NCI-H2196 (cell line): ENCODE results near the gene PRKCH.

Experiments
- DNase-seq: peaks from one replicate; lab custom pipeline; 2025; ENCODE audit not compliant: unreplicated experiment; lab: John Stamatoyannopoulos, UW

The PRKCH gene

GRCh38 chr14:61505815-61506809, 184.7 kb downstream of the PRKCH start:
- no peak for DNase-seq

- DNase-seq, result no peak
Observed at GRCh38 chr14:61508526-61508925, 187.1 kb downstream of the PRKCH start.

DNA sequence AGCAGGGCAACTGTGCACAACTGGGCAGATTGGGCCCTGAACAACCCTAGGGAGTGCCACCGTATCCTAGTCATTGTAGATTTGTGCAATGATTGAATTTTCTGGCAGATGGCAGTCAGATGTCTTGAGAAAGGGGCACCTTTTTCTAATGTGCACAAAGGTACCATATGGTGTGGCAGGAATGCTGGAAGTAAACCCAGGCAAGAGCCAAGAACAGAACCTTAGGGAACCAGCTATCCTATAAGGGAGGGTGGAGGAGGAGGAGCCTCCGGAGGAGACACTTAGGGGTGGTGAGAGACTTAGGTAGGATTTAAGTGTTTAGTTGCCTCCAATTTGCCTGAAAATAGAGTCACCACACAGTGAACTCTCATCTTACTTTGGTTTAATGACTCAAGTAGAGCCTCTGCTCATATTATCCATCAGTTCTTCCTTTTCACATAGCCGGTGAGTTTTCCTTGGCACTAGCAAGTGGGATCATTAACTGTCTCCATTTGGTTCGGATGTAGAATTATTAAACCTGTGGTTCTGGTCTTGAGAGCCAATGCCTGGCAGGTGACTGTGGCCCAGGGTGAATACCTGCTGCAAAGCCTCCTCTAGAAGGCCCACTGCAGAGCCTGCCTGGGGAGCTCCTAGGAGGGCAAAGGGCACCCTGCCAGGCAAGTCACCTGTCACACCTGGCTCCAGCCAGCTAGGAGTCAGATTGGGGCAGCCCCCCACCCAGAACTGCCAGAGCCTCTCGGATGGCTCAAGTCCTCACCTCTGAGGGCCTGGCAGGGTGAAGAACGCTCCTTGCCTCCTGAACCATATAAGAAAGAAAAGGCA, 189.6 kb downstream of the PRKCH start:
- DNase-seq, result no peak

GRCh38 chr14:61511558-61511948, 190.2 kb downstream of the PRKCH start:
- DNase-seq, result no peak

DNA sequence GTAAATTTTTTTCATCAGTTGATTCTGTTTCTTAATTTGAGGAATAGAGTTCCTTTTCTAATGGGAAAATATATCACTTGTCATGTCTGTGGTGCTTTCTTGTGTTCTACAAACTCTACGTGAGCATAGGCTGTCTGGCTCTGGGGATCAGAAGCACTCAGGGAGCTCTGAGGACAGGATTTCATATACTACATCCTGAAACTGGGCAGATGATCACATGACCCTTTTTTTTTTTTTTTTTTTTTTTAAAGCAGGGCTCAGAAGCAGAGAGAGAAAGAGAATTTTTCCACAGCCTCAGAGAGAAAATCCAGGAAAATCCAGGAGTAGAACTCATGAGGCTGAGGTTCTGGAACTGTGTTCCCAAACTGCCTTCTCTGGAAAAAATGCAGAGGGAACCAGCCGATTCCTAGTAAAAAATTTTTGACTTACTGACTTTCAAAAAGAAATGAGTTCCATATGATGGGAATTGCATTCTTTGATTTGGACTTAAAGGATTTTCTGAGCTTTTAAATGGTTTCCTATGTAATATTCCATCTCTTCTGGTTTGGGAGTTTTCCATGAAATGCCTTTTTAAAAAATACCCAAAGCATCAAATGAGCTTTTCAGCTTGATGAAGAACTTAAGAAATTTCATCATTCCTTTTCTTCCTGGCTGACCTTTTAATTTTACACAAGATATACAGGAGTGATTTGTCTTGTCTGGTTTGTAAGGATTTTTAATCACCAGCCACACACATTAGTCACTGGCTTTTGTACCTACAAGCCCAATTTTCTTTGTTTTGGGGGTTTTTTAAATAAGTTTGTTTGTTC, 190.9 kb downstream of the PRKCH start:
- no peak for DNase-seq

- DNase-seq, result no peak
Observed at GRCh38 chr14:61513986-61514830, 192.8 kb downstream of the PRKCH start.

DNA sequence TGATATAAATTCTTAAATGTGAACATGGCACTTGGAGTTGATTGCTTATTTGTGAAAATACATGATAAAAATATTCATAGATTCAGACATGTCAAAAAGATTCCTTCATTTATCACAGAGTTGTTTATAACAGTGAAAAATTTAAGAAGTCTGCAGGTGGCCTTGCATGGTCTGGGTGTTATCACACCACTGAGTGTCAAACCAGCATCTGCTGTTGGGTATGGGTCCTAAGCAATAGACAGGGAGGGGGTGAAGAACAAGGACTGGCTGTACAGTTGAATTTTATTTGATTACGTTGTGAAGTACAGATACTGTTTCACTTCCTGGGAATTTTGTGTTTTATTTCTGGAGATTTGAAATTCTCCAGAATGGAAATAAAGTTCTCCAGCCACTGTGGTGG, 193.5 kb downstream of the PRKCH start:
- no peak for DNase-seq

GRCh38 chr14:61515436-61516117, 194.2 kb downstream of the PRKCH start:
- DNase-seq, result no peak

- no peak for DNase-seq
Observed at GRCh38 chr14:61516118-61516743, 194.9 kb downstream of the PRKCH start.

- DNase-seq, result no peak
Observed at GRCh38 chr14:61516964-61517653, 195.7 kb downstream of the PRKCH start.

GRCh38 chr14:61517911-61518384, 196.6 kb downstream of the PRKCH start:
- peak; percentile 54 for DNase-seq

DNA sequence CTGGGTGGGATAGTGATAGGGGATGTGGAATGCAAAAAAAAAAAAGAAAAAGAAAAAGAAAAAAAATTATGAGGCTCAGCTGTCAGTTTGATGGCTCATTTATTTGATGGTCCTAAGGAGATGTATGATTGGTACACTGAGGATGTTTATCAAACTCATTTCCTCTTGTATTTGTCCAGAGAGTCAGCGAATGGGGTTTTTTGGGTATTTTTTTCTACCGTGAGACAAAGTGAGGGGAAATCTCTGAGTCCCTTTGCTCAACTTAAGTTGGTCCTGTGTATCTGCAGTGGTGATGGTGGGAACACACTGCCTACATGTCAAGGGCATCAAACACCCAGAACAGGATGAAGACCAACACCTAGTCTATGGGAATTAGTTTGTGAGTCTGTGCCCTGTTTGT, 197.0 kb downstream of the PRKCH start:
- no peak for DNase-seq

GRCh38 chr14:61519106-61519505, 197.7 kb downstream of the PRKCH start:
- no peak for DNase-seq

GRCh38 chr14:61519735-61520134, 198.4 kb downstream of the PRKCH start:
- no peak for DNase-seq

GRCh38 chr14:61520576-61520975, 199.2 kb downstream of the PRKCH start:
- DNase-seq, result no peak

DNA sequence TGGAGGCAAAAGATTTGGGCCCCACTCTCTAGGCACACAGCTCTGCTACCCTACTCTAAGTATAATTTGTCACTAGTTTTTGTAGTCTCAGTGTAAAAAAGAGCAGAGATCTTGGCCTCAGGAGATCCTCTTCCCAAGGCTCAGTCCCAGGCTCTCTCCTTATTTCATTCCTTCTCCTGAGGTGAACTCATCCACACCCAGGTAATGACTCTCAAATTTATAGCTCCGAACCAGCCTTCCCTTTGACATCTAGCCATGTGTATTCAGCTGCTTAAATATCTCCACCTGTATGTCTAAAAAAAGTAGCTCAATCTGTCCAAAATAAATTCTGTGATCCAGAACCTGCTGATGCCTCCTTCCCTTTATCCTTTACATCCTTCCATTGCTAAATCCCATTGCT, 200.4 kb downstream of the PRKCH start:
- no peak for DNase-seq

GRCh38 chr14:61523751-61524150, 202.4 kb downstream of the PRKCH start:
- DNase-seq, result no peak

DNA sequence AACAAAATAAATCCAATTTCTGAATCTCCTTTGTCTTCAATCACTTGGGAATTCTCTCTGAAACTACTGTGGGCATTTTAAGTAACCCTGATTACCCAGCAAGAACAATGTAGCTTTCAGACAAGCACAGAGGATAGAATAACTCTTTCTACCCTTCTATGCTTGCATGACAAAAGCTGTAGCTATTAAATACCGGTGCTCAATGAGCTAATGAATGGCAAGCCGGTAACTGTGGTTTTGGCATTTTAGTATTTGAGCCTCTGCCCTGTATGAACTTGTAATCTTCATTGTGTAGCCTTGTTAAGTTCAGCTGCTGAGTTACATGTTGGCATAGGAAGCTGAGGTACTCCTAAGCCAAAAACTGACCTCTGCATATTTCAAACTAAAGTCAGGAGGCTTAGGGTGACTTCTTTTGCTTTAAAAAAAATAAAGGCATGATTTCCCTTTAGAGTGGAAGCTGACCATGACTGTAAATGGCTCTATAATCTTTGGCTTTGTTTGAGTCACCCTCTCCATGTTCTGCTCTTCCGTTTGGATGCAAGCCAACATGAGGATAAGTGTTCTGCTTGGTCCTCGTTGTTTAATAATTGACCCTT, 202.9 kb downstream of the PRKCH start:
- DNase-seq, result peak; percentile 93
